ENCODE measurements around the gene GALK1. TPM values are rescaled to one million over a fixed set of nuclear protein-coding genes. Genes with fewer than 3 reads are reported as not detected.

GALK1 gene
- total and polyA plus RNA-seq, 2 of the 13 experiments (the other 11 are each of a cell fraction or from before 2014, with no cell fraction given): 59.9 to 93.6 TPM

DNA sequence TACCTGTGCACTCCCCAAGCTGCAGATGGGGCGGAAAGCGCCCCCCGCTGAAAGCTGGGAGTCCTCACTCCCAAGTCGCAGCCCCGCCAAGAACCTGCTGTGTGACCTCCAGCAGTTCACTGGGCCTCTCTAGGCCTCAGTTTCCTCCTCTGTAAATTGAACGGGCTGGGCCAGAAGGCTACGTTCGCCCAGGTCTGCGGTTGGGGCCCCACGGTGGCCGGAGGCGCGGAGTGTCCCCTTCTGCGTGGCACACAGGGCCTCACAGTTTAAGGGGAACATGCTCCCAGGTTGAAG is 628 bp downstream of the GALK1 start (continued):
- TF ChIP-seq KLF9 (CRISPR knock-in tag; IDR thresholded peaks at IDR 0.05; ENCODE audit: low read depth) (no peak), DR1 (CRISPR knock-in tag; IDR thresholded peaks at IDR 0.05) (no peak), ADNP (CRISPR knock-in tag; IDR thresholded peaks at IDR 0.05) (no peak), POLR2G (IDR thresholded peaks at IDR 0.05; ENCODE audit: low read depth, low read length) (peak; percentile 65), ZNF572 (CRISPR knock-in tag; IDR thresholded peaks at IDR 0.05) (0 out of 2 replicates have a peak, but pooled peaks have one; percentile 53), ZNF589 (CRISPR knock-in tag; conservative IDR thresholded peaks at IDR 0.05) (no peak), SMAD3 (CRISPR knock-in tag; IDR thresholded peaks at IDR 0.05) (no peak), ZNF557 (CRISPR knock-in tag; IDR thresholded peaks at IDR 0.05) (no peak; the same call in 1 of the 2 replicates), PCBP2 (optimal IDR thresholded peaks at IDR 0.05; ENCODE audit: low read depth, low read length, poor library complexity, severe bottlenecking) (no peak), ZNF746 (CRISPR knock-in tag; IDR thresholded peaks at IDR 0.05) (peak; percentile 79; the same call in 1 of the 2 replicates), MBNL3 (CRISPR knock-in tag; conservative IDR thresholded peaks at IDR 0.05) (no peak), NRL (CRISPR knock-in tag; IDR thresholded peaks at IDR 0.05; ENCODE audit: borderline replicate concordance) (no peak; the same call in none of the 2 replicates), ZNF549 (CRISPR knock-in tag; IDR thresholded peaks at IDR 0.05) (no peak; the same call in 1 of the 2 replicates), SNRNP70 (IDR thresholded peaks at IDR 0.05; ENCODE audit: low read depth, low read length) (no peak), SIN3A (IDR thresholded peaks at IDR 0.05; ENCODE audit: borderline replicate concordance, low read depth, low read length) (no peak), PPARG (CRISPR knock-in tag; conservative IDR thresholded peaks at IDR 0.05) (no peak), ZNF720 (CRISPR knock-in tag; IDR thresholded peaks at IDR 0.05) (no peak), ZNF138 (CRISPR knock-in tag; IDR thresholded peaks at IDR 0.05; ENCODE audit: low read depth) (0 out of 2 replicates have a peak, but pooled peaks have one; percentile 54), WIZ (CRISPR knock-in tag; IDR thresholded peaks at IDR 0.05) (no peak)
- TF ChIP-seq, protein P1, sequence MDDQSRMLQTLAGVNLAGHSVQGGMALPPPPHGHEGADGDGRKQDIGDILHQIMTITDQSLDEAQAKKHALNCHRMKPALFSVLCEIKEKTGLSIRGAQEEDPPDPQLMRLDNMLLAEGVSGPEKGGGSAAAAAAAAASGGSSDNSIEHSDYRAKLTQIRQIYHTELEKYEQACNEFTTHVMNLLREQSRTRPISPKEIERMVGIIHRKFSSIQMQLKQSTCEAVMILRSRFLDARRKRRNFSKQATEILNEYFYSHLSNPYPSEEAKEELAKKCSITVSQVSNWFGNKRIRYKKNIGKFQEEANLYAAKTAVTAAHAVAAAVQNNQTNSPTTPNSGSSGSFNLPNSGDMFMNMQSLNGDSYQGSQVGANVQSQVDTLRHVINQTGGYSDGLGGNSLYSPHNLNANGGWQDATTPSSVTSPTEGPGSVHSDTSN (CRISPR knock-in tag; IDR thresholded peaks at IDR 0.05; ENCODE audit: borderline replicate concordance): no peak
- TF ChIP-seq, protein P2, sequence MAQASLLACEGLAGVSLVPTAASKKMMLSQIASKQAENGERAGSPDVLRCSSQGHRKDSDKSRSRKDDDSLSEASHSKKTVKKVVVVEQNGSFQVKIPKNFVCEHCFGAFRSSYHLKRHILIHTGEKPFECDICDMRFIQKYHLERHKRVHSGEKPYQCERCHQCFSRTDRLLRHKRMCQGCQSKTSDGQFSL (CRISPR knock-in tag; IDR thresholded peaks at IDR 0.05): no peak
- TF ChIP-seq, protein P3, sequence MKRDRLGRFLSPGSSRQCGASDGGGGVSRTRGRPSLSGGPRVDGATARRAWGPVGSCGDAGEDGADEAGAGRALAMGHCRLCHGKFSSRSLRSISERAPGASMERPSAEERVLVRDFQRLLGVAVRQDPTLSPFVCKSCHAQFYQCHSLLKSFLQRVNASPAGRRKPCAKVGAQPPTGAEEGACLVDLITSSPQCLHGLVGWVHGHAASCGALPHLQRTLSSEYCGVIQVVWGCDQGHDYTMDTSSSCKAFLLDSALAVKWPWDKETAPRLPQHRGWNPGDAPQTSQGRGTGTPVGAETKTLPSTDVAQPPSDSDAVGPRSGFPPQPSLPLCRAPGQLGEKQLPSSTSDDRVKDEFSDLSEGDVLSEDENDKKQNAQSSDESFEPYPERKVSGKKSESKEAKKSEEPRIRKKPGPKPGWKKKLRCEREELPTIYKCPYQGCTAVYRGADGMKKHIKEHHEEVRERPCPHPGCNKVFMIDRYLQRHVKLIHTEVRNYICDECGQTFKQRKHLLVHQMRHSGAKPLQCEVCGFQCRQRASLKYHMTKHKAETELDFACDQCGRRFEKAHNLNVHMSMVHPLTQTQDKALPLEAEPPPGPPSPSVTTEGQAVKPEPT (CRISPR knock-in tag; IDR thresholded peaks at IDR 0.05; ENCODE audit: low read depth): no peak
- TF ChIP-seq, protein P4, sequence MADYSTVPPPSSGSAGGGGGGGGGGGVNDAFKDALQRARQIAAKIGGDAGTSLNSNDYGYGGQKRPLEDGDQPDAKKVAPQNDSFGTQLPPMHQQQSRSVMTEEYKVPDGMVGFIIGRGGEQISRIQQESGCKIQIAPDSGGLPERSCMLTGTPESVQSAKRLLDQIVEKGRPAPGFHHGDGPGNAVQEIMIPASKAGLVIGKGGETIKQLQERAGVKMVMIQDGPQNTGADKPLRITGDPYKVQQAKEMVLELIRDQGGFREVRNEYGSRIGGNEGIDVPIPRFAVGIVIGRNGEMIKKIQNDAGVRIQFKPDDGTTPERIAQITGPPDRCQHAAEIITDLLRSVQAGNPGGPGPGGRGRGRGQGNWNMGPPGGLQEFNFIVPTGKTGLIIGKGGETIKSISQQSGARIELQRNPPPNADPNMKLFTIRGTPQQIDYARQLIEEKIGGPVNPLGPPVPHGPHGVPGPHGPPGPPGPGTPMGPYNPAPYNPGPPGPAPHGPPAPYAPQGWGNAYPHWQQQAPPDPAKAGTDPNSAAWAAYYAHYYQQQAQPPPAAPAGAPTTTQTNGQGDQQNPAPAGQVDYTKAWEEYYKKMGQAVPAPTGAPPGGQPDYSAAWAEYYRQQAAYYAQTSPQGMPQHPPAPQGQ (CRISPR knock-in tag; IDR thresholded peaks at IDR 0.05; ENCODE audit: borderline replicate concordance): no peak
- TF ChIP-seq, protein P5, sequence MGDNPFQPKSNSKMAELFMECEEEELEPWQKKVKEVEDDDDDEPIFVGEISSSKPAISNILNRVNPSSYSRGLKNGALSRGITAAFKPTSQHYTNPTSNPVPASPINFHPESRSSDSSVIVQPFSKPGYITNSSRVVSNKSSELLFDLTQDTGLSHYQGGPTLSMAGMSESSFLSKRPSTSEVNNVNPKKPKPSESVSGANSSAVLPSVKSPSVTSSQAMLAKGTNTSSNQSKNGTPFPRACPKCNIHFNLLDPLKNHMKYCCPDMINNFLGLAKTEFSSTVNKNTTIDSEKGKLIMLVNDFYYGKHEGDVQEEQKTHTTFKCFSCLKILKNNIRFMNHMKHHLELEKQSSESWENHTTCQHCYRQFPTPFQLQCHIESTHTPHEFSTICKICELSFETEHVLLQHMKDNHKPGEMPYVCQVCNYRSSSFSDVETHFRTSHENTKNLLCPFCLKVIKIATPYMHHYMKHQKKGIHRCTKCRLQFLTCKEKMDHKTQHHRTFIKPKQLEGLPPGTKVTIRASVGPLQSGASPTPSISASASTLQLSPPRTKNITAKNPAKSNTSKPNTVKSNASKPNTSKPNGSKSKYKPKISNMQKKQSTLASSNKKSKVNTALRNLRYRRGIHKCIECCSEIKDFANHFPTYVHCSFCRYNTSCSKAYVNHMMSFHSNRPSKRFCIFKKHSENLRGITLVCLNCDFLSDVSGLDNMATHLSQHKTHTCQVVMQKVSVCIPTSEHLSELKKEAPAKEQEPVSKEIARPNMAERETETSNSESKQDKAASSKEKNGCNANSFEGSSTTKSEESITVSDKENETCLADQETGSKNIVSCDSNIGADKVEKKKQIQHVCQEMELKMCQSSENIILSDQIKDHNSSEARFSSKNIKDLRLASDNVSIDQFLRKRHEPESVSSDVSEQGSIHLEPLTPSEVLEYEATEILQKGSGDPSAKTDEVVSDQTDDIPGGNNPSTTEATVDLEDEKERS (CRISPR knock-in tag; IDR thresholded peaks at IDR 0.05): no peak

All from HepG2 (cell line).